Measurements from ENCODE around the gene IYD.
A peak's percentile ranks its signal among the peaks of the same experiment; 100 is the strongest.

Gene IYD

DNA sequence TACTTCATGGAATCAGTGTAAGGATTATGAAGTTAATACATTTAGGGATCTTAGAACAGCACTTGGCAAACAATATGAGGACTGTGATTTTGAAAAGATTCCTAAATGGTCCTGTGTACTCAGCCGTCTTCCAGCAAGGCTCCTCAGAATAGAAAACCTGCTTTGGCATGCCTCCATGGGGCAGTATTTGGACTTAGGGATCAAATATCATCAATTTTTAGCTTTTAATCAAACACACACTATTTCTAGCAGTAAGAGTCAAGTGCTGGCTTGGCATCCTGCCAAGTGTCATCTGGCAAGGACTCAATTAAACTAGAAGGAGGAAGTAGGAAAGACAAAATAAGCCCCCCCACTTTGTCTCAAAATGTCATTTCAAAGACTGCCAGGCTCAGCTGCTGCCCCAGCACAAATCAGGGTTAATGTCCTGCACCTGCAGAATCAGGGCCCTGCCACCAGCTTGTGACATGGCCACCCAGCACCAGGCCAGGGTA, 40.8 kb downstream of the IYD start:
- TF ChIP-seq NFIC (IDR thresholded peaks at IDR 0.05) (peak; percentile 94), TEAD4 (IDR thresholded peaks at IDR 0.05) (peak; percentile 9; the same call in 1 of the 2 replicates), EP300 (IDR thresholded peaks at IDR 0.05; ENCODE audit: borderline replicate concordance) (peak; percentile 66; the same call in 1 of the 2 replicates), TCF12 (IDR thresholded peaks at IDR 0.05; ENCODE audit: low read depth) (peak; percentile 43; the same call in 1 of the 2 replicates)
- TF ChIP-seq, protein P1, sequence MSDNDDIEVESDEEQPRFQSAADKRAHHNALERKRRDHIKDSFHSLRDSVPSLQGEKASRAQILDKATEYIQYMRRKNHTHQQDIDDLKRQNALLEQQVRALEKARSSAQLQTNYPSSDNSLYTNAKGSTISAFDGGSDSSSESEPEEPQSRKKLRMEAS (IDR thresholded peaks at IDR 0.05) = no peak

DNA sequence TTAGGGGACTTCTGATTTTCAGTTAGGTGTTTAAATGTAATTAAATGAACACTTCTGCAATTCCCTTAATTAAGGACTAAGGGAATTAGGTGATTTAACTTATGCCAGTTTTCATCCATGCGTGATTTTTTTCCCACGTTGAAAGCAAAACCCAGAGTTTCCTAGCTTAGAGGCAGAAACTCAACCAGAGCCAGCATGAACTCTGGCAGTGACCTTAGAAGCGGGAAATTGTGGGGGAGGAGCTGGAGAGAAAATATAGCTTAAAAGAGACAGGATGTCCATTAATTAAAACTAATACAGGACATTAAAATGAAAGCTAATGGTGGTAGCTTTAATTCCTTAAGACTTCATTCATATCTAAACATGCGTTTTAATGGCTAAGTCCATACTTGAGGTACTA, 41.6 kb downstream of the IYD start:
- TF ChIP-seq YY1 (IDR thresholded peaks at IDR 0.05; ENCODE audit: low read depth) (no peak), ZBTB7A (IDR thresholded peaks at IDR 0.05; ENCODE audit: low read depth) (no peak), CREB1 (IDR thresholded peaks at IDR 0.05; ENCODE audit: low read depth) (no peak), CEBPB (IDR thresholded peaks at IDR 0.05) (no peak), EP300 (IDR thresholded peaks at IDR 0.05; ENCODE audit: borderline replicate concordance) (no peak), TEAD4 (IDR thresholded peaks at IDR 0.05) (no peak), EGR1 (IDR thresholded peaks at IDR 0.05) (no peak)
- TF ChIP-seq, protein P2, sequence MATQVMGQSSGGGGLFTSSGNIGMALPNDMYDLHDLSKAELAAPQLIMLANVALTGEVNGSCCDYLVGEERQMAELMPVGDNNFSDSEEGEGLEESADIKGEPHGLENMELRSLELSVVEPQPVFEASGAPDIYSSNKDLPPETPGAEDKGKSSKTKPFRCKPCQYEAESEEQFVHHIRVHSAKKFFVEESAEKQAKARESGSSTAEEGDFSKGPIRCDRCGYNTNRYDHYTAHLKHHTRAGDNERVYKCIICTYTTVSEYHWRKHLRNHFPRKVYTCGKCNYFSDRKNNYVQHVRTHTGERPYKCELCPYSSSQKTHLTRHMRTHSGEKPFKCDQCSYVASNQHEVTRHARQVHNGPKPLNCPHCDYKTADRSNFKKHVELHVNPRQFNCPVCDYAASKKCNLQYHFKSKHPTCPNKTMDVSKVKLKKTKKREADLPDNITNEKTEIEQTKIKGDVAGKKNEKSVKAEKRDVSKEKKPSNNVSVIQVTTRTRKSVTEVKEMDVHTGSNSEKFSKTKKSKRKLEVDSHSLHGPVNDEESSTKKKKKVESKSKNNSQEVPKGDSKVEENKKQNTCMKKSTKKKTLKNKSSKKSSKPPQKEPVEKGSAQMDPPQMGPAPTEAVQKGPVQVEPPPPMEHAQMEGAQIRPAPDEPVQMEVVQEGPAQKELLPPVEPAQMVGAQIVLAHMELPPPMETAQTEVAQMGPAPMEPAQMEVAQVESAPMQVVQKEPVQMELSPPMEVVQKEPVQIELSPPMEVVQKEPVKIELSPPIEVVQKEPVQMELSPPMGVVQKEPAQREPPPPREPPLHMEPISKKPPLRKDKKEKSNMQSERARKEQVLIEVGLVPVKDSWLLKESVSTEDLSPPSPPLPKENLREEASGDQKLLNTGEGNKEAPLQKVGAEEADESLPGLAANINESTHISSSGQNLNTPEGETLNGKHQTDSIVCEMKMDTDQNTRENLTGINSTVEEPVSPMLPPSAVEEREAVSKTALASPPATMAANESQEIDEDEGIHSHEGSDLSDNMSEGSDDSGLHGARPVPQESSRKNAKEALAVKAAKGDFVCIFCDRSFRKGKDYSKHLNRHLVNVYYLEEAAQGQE (IDR thresholded peaks at IDR 0.05; ENCODE audit: low read depth) = no peak
- TF ChIP-seq, protein P3, sequence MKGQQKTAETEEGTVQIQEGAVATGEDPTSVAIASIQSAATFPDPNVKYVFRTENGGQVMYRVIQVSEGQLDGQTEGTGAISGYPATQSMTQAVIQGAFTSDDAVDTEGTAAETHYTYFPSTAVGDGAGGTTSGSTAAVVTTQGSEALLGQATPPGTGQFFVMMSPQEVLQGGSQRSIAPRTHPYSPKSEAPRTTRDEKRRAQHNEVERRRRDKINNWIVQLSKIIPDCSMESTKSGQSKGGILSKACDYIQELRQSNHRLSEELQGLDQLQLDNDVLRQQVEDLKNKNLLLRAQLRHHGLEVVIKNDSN (IDR thresholded peaks at IDR 0.05) = no peak

- TF ChIP-seq TAF1 (IDR thresholded peaks at IDR 0.05; ENCODE audit: low read depth) (no peak), NFIC (IDR thresholded peaks at IDR 0.05) (no peak), CREB1 (IDR thresholded peaks at IDR 0.05; ENCODE audit: low read depth) (no peak)
Measured at GRCh38 chr6:150410906-150411305, 42.1 kb downstream of the IYD start.

GRCh38 chr6:150412221-150412620, 43.4 kb downstream of the IYD start:
- TF ChIP-seq, protein P1 (IDR thresholded peaks at IDR 0.05) = no peak
- TF ChIP-seq EGR1 (IDR thresholded peaks at IDR 0.05) (no peak), RAD21 (IDR thresholded peaks at IDR 0.05; ENCODE audit: low read depth) (no peak), EP300 (IDR thresholded peaks at IDR 0.05; ENCODE audit: borderline replicate concordance) (no peak), NFIC (IDR thresholded peaks at IDR 0.05) (no peak), TAF1 (IDR thresholded peaks at IDR 0.05; ENCODE audit: low read depth) (no peak), FOXM1 (IDR thresholded peaks at IDR 0.05; ENCODE audit: borderline replicate concordance, low read depth) (no peak)
- TF ChIP-seq, protein P3 (IDR thresholded peaks at IDR 0.05) = no peak

DNA sequence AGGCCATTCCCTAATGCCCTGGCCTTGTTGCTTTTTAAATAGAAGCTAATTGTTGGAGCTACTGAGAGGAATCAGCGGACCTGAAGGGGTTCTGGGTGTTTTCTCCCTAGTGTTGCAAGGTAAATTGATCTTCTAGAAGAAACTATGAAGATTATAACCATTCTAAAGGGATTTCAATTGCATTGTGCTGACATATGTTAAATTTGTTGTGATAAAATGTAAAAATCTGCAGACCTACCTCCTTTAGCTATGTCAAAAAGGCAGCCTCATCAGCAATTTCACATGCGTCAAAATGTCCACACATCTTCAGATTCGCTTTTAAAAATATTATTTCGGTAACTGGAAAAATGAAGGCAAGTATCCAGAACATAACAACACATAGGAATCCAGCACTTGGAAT, 44.4 kb downstream of the IYD start:
- TF ChIP-seq ZBTB7A (IDR thresholded peaks at IDR 0.05; ENCODE audit: low read depth) = no peak
- TF ChIP-seq EP300 (IDR thresholded peaks at IDR 0.05; ENCODE audit: borderline replicate concordance) = no peak
- TF ChIP-seq EGR1 (IDR thresholded peaks at IDR 0.05) = no peak
- TF ChIP-seq, protein P1 (IDR thresholded peaks at IDR 0.05) = no peak
- TF ChIP-seq TEAD4 (IDR thresholded peaks at IDR 0.05) = no peak
- TF ChIP-seq, protein P3 (IDR thresholded peaks at IDR 0.05) = no peak
- no peak for TF ChIP-seq TAF1 (IDR thresholded peaks at IDR 0.05; ENCODE audit: low read depth)
- TF ChIP-seq FOXM1 (IDR thresholded peaks at IDR 0.05; ENCODE audit: borderline replicate concordance, low read depth) = no peak
- no peak for TF ChIP-seq CEBPB (IDR thresholded peaks at IDR 0.05)
- TF ChIP-seq TCF12 (IDR thresholded peaks at IDR 0.05; ENCODE audit: low read depth) = no peak

GRCh38 chr6:150413781-150414281, 45.0 kb downstream of the IYD start:
- peak; percentile 36; the same call in 1 of the 2 replicates for TF ChIP-seq NFIC (IDR thresholded peaks at IDR 0.05)
- no peak for TF ChIP-seq TAF1 (IDR thresholded peaks at IDR 0.05; ENCODE audit: low read depth)

- TF ChIP-seq TCF12 (IDR thresholded peaks at IDR 0.05; ENCODE audit: low read depth) = no peak
- no peak for TF ChIP-seq FOXM1 (IDR thresholded peaks at IDR 0.05; ENCODE audit: borderline replicate concordance, low read depth)
- no peak for TF ChIP-seq YY1 (IDR thresholded peaks at IDR 0.05; ENCODE audit: low read depth)
- TF ChIP-seq, protein P1 (IDR thresholded peaks at IDR 0.05) = no peak
- TF ChIP-seq ZBTB7A (IDR thresholded peaks at IDR 0.05; ENCODE audit: low read depth) = no peak
- no peak for TF ChIP-seq TEAD4 (IDR thresholded peaks at IDR 0.05)
- no peak for TF ChIP-seq NFIC (IDR thresholded peaks at IDR 0.05)
- TF ChIP-seq EGR1 (IDR thresholded peaks at IDR 0.05) = no peak
- TF ChIP-seq, protein P2 (IDR thresholded peaks at IDR 0.05; ENCODE audit: low read depth) = no peak
- TF ChIP-seq CREB1 (IDR thresholded peaks at IDR 0.05; ENCODE audit: low read depth) = no peak
- no peak for TF ChIP-seq EP300 (IDR thresholded peaks at IDR 0.05; ENCODE audit: borderline replicate concordance)
- no peak for TF ChIP-seq CEBPB (IDR thresholded peaks at IDR 0.05)
- TF ChIP-seq, protein P3 (IDR thresholded peaks at IDR 0.05) = no peak
Measured at GRCh38 chr6:150416128-150416527, 47.3 kb downstream of the IYD start.

All from Ishikawa (cell line).